SU-DHL-6 (cell line): ENCODE data around the gene CPED1.

ENCODE experiments used
- CTCF ChIP-seq: fragments of 200-600 bp; sonication (generic); IDR thresholded peaks from one replicate; pipeline ENCODE4 v1.5.1; 2017; ENCODE audit warnings: antibody characterized with exemption, mild to moderate bottlenecking, low read length, moderate library complexity; ENCODE audit not compliant: insufficient read depth, poor library complexity, severe bottlenecking
- EZH2phosphoT487 ChIP-seq: fragments of 200-600 bp; sonication (generic), shearing (Covaris generic); conservative IDR thresholded peaks from 2 replicates; pipeline ENCODE4 v1.6.1; 2018; ENCODE audit warnings: mild to moderate bottlenecking, antibody characterized with exemption, low read length, moderate library complexity, mixed read lengths

DNA sequence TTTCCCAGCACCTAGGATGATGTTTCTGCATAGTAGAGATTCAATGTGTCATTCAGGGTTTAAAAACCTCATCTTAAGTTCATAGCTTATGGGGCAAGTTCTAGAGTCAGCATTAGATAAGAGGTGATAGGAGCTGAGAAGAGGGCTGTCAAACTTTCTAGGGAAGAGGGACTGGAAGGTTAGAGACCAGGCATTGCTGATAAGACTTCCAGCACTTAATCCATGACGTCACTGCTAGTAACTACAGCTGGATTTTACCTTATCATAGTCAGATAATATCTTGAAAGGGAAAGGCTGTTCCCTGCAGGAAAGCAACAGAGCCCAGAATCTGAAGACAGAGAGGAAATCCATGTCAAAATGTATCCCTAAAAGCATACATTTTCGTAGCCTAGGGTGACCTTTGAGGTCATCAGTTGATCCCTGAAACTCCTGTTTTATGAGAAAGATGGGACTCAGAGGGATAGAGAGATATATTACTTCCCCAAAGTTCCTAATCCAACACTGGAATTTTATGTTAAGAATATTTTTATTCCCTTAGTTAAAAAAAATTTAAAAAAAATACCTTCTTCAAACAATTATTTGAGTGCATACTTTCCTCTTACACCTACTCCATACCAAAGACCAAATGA is 3.3 kb upstream of the CPED1 start:
- TF ChIP-seq CTCF, result no peak
- TF ChIP-seq EZH2phosphoT487, result no peak
